GM18505 (cell line): ENCODE measurements around the gene KIF17.

Experiments used
- ATAC-seq: cut with Tn5 transposase; IDR thresholded peaks from one replicate; pipeline ENCODE4 v1.9.1; 2021; ENCODE audit not compliant: unreplicated experiment
- POLR2A ChIP-seq: IDR thresholded peaks from 4 replicates; pipeline ENCODE4 v1.6.1; 2011; ENCODE audit warnings: borderline replicate concordance; ENCODE audit not compliant: insufficient read depth, insufficient read length; ENCODE audit errors: extremely low read depth

The KIF17 gene

GRCh38 chr1:20717452-20718342 lies at the start of gene KIF17:
Gene KIF17, minus strand, starts transcription at chr1:20718007. Its CDS starts 301 bp downstream, at chr1:20717706.
- no peak for ATAC-seq
- TF ChIP-seq POLR2A = no peak

GRCh38 chr1:20767271-20767670 lies 49.5 kb upstream of the KIF17 start:
- TF ChIP-seq POLR2A = no peak
- no peak for ATAC-seq

GRCh38 chr1:20763417-20763816 lies 45.6 kb upstream of the KIF17 start:
- ATAC-seq = no peak
- no peak for TF ChIP-seq POLR2A

GRCh38 chr1:20760322-20760721 lies 42.5 kb upstream of the KIF17 start:
- no peak for TF ChIP-seq POLR2A

GRCh38 chr1:20753589-20753988 lies 35.8 kb upstream of the KIF17 start:
- no peak for ATAC-seq
- TF ChIP-seq POLR2A = no peak

More at GRCh38 chr1:20760322-20760721, 42.5 kb upstream of the KIF17 start:
- no peak for ATAC-seq

- no peak for ATAC-seq
- TF ChIP-seq POLR2A = no peak
These were observed 33.7 kb upstream of the KIF17 start for GRCh38 chr1:20751462-20751990.

GRCh38 chr1:20742671-20743070 lies 24.9 kb upstream of the KIF17 start:
- ATAC-seq = no peak
- no peak for TF ChIP-seq POLR2A

GRCh38 chr1:20740781-20741180 lies 23.0 kb upstream of the KIF17 start:
- no peak for TF ChIP-seq POLR2A
- no peak for ATAC-seq

- ATAC-seq = no peak
- TF ChIP-seq POLR2A = no peak
These were observed 21.4 kb upstream of the KIF17 start for GRCh38 chr1:20739225-20739624.

- TF ChIP-seq POLR2A = no peak
- ATAC-seq = no peak
These were observed 17.8 kb upstream of the KIF17 start for GRCh38 chr1:20735581-20736111.

- no peak for ATAC-seq
- no peak for TF ChIP-seq POLR2A
These were observed 15.7 kb upstream of the KIF17 start for GRCh38 chr1:20733360-20733975.

- ATAC-seq = peak; percentile 49
- no peak for TF ChIP-seq POLR2A
These were observed 15.0 kb upstream of the KIF17 start, which contains the start of gene SH2D5 for GRCh38 chr1:20732588-20733359. Gene SH2D5, minus strand, starts transcription at chr1:20732703. Its CDS starts 4,659 bp downstream, at chr1:20728044.
